ENCODE data around the gene AKAP7.
"Not testable (repeated sequence)": the region's sequence is repeated elsewhere in the genome, so short reads cannot be mapped to it uniquely, and the experiment has no call there.

AKAP7 gene

DNA sequence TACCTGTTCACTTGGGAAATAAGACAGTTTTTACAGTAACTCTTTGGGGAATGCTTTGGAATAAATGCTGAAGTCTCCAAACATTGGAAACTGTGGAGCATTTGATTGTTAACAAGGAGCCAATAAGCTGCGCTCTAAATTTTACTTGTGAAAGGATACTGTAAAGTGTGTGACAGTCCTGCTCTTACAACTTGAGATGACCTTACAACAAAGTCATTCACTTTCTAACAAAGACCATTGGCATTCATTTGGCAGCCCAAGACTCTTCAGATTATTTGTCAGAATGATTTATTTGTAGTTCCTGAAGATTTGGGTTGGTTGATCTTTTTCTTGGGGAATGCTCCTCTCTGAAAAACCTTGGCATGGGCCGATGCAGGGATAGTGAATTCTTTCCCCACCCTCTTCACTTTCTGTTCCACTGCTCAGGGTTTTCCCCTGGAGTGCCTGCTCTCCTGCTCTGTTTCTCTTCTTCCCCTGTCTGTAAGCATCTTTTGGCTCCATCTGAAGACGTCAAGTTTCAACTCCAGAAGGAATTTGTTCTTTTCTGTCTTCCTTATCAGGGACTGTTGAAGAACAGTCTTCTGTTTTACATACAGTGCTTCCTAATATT, 116.4 kb downstream of the AKAP7 start:
- DNase-seq (ENCODE audit: low read depth, low spot score): no peak

DNA sequence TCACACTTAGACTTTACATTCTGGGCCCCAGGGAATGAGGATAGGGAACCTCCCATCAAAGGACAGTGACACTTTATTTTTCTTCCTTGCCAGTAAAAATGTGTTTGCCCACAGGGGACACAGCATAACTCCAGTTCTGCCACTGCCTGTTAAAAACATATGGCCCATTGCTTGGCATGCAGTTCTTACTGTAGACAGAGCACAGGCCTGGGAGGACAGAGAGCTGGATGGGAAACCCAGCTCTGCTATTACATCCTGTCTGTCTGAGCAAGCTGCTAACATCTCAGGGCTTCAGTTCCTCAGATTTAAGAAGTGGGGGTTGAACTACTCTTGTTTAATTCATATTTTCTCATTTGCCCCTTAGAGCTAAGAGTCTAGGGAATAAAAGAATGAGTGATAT, 120.2 kb downstream of the AKAP7 start:
- DNase-seq (ENCODE audit: low read depth, low spot score): no peak

GRCh38 chr6:131255911-131256310, 120.6 kb downstream of the AKAP7 start:
- peak; percentile 22 for DNase-seq (ENCODE audit: low read depth, low spot score)

DNA sequence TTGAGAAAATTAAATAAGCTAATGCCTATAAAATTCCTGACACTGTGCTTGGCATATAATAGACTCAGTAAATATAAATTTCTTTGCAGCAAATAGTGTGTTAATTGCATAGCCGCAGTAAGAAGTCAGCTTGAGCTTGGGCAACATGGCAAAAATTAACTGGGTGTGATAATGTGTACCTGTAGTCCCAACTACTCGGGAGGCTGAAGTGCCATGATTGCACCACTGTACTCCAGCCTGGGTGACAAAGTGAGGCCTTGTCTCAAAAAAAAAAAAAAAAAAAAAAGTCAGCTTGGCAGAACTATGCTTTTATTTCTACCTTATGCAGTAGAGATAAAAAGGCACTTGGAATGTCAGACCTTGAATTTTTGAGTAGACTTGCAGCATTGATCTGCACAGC, 121.8 kb downstream of the AKAP7 start:
- DNase-seq (ENCODE audit: low read depth, low spot score): no peak

- DNase-seq (ENCODE audit: low read depth, low spot score): no peak
Measured at GRCh38 chr6:131258010-131258652, 122.9 kb downstream of the AKAP7 start.

- DNase-seq (ENCODE audit: low read depth, low spot score): peak; percentile 61
Measured at GRCh38 chr6:131258816-131259476, 123.7 kb downstream of the AKAP7 start.

DNA sequence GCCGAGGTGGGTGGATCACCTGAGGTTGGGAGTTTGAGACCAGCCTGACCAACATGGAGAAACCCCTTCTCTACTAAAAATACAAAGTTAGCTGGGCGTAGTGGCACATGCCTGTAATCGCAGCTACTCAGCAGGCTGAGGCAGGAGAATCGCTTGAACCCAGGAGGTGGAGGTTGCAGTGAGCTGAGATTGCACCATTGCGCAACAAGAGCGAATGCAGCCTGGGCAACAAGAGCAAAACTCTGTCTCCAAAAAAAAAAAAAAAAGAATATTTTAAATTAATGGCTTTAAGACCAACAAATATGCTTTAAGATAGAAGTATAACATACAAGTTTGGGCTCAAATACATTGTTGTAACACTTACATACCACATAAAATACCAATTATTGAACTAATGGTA, 125.7 kb downstream of the AKAP7 start:
- not testable (repeated sequence) for DNase-seq (ENCODE audit: low read depth, low spot score)

- DNase-seq (ENCODE audit: low read depth, low spot score): no peak
Measured at GRCh38 chr6:131262060-131262459, 126.8 kb downstream of the AKAP7 start.

GRCh38 chr6:131265939-131266338, 130.7 kb downstream of the AKAP7 start:
- DNase-seq (ENCODE audit: low read depth, low spot score): no peak

- no peak for DNase-seq (ENCODE audit: low read depth, low spot score)
Measured at GRCh38 chr6:131268303-131268702, 133.0 kb downstream of the AKAP7 start.

DNA sequence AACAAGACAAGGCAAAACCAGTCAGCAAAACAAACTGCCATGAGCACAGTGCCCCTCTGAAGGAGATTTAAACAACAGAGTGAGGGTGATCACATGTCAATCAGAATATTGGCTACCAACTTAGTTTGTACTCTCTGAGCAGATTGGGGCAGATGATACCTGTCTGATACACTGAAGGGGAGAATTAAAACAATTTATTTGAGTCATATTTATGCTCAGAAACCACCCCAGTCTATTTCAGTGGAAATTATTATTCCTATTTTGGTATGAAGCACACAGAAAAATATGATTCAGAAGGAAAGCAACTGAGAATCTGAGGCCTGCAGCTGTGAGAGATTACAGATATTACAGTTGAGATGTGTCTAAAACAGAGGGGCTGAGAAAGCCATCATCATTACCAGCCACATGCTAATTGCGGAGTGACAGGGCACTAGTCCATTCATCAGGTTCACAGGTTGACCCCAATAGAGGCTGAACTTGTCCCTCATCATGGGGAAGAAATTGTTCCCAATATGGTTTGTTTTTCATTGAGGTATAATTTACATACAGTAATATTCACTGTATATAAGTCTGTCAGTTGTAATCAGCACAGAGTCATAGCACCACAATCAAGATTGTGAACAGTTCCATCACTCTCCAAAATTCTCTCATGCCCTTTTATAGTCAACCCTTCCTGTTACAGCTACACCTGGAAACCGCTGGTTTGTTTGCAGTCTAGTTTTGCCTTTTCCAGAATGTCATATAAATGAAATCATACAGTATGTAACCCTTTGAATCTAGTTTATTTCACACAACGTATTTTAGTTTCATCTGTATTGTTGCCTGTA, 134.5 kb downstream of the AKAP7 start:
- no peak for DNase-seq (ENCODE audit: low read depth, low spot score)

GRCh38 chr6:131270534-131270933, 135.3 kb downstream of the AKAP7 start:
- no peak for DNase-seq (ENCODE audit: low read depth, low spot score)

GRCh38 chr6:131275273-131275672, 140.0 kb downstream of the AKAP7 start:
- DNase-seq (ENCODE audit: low read depth, low spot score): no peak

DNA sequence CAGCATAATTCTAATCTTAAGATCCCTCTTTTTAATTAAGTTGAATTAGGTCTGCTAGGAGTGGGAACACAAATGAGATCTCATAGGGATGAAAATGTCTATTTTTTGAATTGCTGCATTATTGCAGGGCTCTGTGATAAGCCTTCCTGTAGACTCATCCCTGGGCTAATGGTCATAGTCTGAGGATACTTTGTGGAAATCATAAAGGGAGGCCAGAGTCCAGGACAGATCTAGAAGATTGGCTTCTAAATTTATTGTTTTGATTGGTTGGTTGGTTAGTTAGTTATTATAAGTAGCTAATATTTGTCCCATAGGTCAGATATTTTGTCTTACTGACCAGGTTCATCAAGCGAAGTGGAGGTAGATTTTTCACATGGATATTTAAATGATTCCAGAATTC, 142.3 kb downstream of the AKAP7 start:
- DNase-seq (ENCODE audit: low read depth, low spot score): no peak

DNA sequence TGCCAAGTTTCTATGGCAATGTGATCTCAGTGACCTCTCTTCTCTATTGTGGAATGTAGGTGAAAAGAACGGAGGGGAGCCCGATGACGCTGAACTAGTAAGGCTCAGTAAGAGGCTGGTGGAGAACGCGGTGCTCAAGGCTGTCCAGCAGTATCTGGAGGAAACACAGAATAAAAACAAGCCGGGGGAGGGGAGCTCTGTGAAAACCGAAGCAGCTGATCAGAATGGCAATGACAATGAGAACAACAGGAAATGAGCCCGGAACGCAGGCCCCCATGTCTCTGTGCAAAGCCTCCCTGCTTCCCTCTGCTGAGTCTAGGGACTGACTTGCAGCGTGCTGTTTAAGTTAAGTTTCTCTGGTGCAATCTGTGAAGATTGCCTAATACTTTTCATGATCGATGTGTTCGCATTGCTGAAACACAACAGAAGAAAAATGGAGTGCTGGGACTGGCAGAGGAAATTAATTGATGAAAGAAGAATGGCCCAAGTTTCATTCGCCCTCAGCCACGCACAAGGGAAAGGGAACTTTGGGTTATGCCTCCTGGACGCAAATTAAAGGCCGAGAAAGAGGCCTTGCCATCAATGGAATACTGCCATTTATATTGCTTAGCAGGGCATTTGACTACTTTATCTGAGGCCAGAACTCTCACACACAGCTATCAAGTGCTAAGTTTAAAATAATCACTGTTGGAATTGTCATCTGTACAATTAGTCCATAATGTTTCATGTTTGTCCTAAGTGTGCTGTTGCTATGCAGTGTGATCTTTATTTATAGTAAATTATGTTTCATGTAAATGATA, 146.4 kb downstream of the AKAP7 start:
- DNase-seq (ENCODE audit: low read depth, low spot score): peak; percentile 59

- no peak for DNase-seq (ENCODE audit: low read depth, low spot score)
Measured at GRCh38 chr6:131282365-131282764, 147.1 kb downstream of the AKAP7 start.

- DNase-seq (ENCODE audit: low read depth, low spot score): no peak
Measured at GRCh38 chr6:131283466-131284175, 148.4 kb downstream of the AKAP7 start.

DNA sequence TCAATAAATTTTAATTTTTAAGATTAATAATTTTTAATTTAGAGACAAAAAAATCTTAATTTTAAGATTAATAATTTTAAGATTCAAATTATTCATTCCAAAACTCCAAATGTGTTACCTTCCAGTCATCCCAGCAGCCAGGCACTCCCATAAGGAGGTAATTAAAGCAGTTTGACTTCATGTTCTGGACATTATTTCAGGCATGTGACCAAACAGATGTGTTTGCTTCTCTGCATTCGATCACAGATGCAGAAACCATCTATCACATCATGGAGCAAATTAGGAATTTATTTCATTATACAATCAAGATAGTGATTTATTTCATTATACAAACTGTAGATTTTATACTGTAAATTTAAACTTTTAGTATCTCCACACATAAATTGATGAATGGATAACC, 150.3 kb downstream of the AKAP7 start:
- no peak for DNase-seq (ENCODE audit: low read depth, low spot score)

DNA sequence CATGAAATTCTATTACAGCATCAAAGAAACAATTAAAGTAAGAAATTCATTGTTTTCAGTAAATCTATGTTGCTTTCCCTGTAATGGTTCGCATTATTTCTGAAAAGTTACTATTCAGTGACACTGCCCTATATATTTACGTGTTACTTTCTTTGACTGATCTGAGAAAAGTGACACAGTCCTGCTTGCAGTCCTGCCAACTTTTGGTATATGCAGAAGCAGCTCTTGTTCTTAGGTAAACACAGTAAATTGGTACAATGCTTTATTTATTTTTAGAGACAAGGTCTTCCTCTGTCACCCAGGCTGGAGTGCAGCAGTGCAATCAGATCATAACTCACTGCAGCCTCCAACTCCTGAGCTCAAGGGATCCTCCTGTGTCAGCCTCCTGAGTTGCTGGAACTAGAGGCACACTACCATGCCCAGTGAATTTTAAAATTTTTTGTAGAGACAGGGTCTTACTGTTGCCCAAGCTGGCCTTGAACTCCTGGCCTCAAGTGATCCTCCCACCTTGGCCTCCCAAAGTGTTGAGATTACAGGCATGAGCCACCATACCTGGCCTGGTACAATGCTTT, 151.3 kb downstream of the AKAP7 start:
- DNase-seq (ENCODE audit: low read depth, low spot score): no peak

DNA sequence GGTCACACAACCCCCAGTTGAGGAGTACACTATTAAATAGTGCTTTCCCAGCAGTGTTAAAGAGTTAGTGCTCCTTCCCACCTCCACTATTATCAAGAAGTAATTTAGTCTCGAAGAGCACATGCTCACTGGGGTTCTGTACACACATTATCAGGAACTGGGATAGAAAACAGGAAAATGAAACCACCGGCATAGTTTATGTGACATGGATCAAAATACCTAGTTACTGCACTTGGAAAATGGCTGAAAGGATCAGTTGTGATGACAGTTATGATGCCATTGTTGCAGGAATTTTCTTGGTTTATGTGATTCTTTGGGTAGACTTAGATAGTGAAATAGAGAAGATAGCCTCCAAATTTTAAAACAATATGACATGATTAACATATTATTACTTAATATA, 152.9 kb downstream of the AKAP7 start:
- no peak for DNase-seq (ENCODE audit: low read depth, low spot score)

All from astrocyte of the hippocampus (primary cell).